ENCODE data around the gene CACNA1H. TPM values are rescaled to one million over a fixed set of nuclear protein-coding genes. Genes with fewer than 3 reads are reported as not detected.
"Not testable (repeated sequence)": the region's sequence is repeated elsewhere in the genome, so short reads cannot be mapped to it uniquely, and the experiment has no call there.

CACNA1H gene
- total RNA-seq, 4 donors from 2014 or later = 6.8 to 94.5 (median 27.6) TPM

- H3K9me3 ChIP-seq = no peaks in the 10 kb centered on the region
- H3K27me3 ChIP-seq = peaks cover 0 to 13% of the 10 kb centered on the region in 2 donors
- TF ChIP-seq CTCF (IDR thresholded peaks at IDR 0.05) (no peak), POLR2A (IDR thresholded peaks at IDR 0.05) (no peak)
- no peak for DNase-seq
- intact Hi-C loops (cut with DNase I; ENCODE audit: low total_unique reads) = no loop called here
- no peak overlapping the region for H3K4me3 ChIP-seq
- no peaks in the 10 kb centered on the region for H3K36me3 ChIP-seq
- no peak overlapping the region for H3K27ac ChIP-seq
- no peaks in the 10 kb centered on the region for H3K4me1 ChIP-seq
Observed at GRCh38 chr16:1263591-1264344, 110.9 kb downstream of the CACNA1H start.

- no peaks in the 10 kb centered on the region for H3K9me3 ChIP-seq
- no peaks in the 10 kb centered on the region for H3K36me3 ChIP-seq
- peaks cover 0 to 13% of the 10 kb centered on the region in 2 donors for H3K27me3 ChIP-seq
- H3K27ac ChIP-seq = no peak overlapping the region
- H3K4me3 ChIP-seq = no peak overlapping the region
- TF ChIP-seq CTCF (IDR thresholded peaks at IDR 0.05) (no peak), POLR2A (IDR thresholded peaks at IDR 0.05) (no peak)
- DNase-seq = no peak
- no peaks in the 10 kb centered on the region for H3K4me1 ChIP-seq
- intact Hi-C loops (cut with DNase I; ENCODE audit: low total_unique reads) = no loop called here
Observed at GRCh38 chr16:1264345-1265089, 111.6 kb downstream of the CACNA1H start.

DNA sequence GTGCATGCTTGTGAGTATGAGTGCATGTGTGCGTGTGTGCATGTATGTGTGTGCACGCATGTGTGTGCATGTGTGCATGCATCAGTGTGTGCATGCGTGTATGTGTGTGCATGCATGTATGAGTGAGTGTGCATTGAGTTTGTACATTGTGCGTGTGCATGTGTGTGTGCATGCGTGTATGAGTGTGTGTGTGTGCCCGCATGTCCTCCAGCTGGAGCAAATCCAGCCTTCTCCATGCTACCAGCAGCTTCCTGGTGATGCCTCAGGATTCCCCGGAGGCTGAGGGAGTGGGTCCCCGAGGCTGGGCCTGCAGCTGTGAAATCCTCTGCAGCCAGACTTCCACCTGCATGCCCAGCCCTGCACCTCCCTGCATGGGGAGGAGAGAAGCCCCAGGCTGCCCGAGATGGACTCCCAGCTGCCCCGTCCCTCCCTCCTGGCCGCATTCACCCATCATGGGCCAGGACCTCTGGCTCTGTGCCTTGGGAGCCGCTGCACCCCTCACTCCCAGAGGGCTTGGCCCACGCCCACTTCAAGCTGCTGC is 112.3 kb downstream of the CACNA1H start:
- no peak overlapping the region for H3K4me3 ChIP-seq
- no peak for TF ChIP-seq POLR2A (IDR thresholded peaks at IDR 0.05)
- TF ChIP-seq CTCF (IDR thresholded peaks at IDR 0.05) = no peak
- intact Hi-C loops (cut with DNase I; ENCODE audit: low total_unique reads) = no loop called here
- no peaks in the 10 kb centered on the region for H3K9me3 ChIP-seq
- H3K4me1 ChIP-seq = no peaks in the 10 kb centered on the region
- no peak for DNase-seq
- H3K36me3 ChIP-seq = no peaks in the 10 kb centered on the region
- no peak overlapping the region for H3K27ac ChIP-seq
- peaks cover 0 to 13% of the 10 kb centered on the region in 2 donors for H3K27me3 ChIP-seq

DNA sequence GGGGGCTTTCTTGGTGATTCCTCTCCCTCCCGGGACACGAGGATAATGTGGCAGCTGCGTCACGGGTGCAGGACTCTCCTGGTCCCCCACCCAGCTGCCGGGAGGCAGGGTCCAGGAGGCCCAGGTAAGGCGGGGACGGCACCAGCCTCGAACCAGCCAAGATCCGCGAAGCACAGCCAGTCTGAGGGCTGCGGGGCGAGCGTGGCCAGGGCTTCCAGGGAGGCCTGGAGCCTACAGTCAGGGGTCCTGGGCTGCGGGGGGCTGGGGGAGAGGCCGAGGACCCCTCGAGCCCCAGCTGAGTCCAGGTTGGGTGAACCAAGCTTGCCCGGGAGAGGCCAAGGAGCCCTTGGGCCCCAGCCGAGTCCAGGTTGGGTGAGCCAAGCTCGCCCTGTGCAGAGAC is 112.9 kb downstream of the CACNA1H start:
- intact Hi-C loops (cut with DNase I; ENCODE audit: low total_unique reads) = no loop called here
- peaks cover 0 to 12% of the 10 kb centered on the region in 2 donors for H3K27me3 ChIP-seq

DNA sequence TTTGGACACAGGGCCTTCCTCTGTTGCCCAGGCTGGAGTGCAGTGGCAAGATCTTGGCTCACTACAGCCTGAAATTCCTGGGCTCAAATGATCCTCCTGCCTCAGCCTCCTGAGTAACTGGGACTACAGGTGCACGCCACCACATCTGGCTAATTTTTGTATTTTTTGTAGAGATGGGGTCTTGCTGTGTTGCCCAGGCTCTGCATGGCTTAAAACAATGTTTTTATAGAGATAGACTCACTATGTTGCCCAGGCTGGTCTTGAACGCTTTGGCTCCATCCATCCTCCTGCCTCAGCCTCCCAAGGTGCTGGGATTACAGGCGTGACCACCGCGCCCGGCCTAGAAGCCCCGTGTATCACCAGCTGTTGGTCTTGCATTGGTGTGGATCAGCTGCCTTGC is 116.5 kb downstream of the CACNA1H start:
- H3K4me1 ChIP-seq; H3K36me3 ChIP-seq; H3K27ac ChIP-seq; intact Hi-C loops (cut with DNase I; ENCODE audit: low total_unique reads); H3K27me3 ChIP-seq; H3K4me3 ChIP-seq; H3K9me3 ChIP-seq; DNase-seq: not testable (repeated sequence)

More for the DNA sequence above, 112.9 kb downstream of the CACNA1H start:
- Histone ChIP-seq H3K36me3 (no peaks in the 10 kb centered on the region), H3K4me3 (no peak overlapping the region), H3K27ac (no peak overlapping the region), H3K4me1 (no peaks in the 10 kb centered on the region), H3K9me3 (no peaks in the 10 kb centered on the region)
- TF ChIP-seq CTCF (IDR thresholded peaks at IDR 0.05) = no peak
- no peak for TF ChIP-seq POLR2A (IDR thresholded peaks at IDR 0.05)
- DNase-seq = no peak

Measured in uterus (tissue), 4 donors.